Measurements from ENCODE around the gene SMIM24.

SMIM24 gene

DNA sequence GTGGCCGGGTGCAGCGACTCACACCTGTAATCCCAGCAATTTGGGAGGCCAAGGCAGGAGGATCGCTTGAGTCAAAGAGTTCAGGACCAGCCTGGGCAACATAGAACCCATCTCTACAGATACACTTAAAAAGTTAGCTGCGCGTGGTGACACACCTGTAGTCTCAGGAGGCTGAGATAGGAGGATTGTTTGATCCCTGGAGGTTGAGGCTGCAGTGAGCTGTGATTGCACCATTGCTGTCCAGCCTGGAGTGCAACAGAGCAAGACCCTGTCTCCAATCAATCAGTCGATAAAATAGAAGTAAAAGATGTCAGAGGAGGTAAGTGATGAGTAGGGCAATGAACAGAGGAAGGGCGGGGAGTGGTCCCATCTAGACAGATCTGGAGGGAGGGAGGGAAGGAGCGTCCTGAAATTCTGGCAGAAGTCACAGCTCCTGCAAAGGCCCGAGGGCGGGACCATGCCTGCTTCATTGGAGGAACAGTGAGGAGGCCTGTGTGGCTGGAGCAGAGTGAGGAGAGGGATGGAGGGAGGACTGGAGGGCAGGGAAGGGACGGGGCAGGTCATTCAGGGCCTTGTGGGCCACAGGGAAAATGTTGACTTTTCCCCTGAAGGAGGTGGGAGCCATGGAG lies 9.7 kb downstream of the SMIM24 start:
- DNase-seq: no peak

- no peak for DNase-seq
Observed at GRCh38 chr19:3469638-3470499, 10.5 kb downstream of the SMIM24 start.

DNA sequence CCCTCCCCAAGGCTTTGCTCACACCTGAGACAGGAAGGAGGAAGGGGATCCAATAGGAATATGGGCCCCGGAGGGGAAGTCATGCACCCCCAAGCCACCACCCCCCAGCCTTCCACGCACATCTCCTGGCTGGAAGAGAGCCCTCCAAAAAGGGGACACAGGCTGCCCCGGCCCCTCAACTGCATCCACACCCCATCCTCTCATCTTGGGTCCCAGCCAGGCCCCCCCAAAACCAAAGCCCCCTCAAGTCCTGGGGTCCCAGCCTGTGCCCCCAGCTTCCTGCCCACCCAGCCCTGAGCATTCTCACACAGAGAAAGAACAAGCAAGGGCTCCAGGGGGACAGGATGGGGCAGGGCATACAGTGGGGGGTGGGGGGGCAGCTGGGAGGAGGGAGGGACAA lies 12.1 kb downstream of the SMIM24 start:
- DNase-seq: no peak

DNA sequence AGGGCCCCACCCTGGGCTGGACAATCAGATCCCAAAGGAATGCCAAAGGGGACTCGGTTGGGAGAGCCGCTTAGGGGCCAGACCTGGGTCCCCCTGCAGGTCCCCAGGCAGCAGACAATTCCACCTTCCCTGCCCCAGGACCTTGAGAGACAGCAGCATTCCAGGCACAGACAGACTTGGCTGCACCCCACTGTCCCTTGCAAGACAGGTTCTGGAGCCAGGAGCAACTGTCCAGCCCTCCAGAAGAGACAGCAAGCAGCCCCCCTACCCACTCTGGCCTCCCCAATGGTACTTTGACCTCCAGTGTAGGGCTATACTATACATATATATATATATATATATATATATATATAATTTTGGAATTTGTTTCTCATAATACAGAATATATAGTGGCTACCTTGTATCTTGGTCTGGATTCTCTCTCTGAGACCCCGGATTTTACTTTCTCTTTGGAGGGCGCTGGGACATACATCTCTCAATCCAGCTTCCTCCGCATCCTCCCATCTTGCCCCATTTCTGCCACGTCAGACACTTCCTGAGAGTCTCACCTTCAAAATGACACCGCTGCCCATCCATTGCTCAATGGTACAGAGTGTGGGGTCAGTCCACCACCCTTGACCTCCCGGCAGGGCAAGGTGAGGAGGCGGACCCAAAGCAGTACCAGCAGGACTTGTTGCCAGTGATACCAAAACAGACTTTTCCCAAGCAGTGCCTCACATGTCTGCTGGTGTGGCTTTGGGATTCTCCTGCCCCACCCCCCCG lies 12.7 kb downstream of the SMIM24 start:
- no peak for DNase-seq

DNA sequence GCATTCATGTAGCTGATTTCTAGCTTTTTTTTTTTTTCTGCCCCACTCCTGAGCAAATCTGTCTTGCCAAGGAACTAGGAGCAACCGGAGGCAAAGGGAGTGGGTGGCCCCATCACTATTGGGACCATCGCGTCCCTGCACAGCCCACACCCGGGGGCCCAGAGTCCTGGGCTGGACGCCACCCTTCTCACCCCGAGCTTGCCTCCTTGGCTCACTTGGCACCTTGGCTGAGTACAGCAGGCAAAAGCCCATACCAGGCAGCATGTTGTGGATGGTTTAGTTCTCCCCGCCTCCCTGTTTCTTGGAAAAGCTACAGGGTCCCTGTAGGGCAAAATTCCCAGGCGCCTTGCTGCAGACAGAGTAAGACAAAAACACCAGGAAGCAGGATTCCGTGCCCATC lies 13.7 kb downstream of the SMIM24 start:
- no peak for DNase-seq

GRCh38 chr19:3465552-3465951 lies 14.8 kb downstream of the SMIM24 start:
- no peak for DNase-seq

- DNase-seq: no peak
Observed at GRCh38 chr19:3464587-3465235, 15.6 kb downstream of the SMIM24 start.

DNA sequence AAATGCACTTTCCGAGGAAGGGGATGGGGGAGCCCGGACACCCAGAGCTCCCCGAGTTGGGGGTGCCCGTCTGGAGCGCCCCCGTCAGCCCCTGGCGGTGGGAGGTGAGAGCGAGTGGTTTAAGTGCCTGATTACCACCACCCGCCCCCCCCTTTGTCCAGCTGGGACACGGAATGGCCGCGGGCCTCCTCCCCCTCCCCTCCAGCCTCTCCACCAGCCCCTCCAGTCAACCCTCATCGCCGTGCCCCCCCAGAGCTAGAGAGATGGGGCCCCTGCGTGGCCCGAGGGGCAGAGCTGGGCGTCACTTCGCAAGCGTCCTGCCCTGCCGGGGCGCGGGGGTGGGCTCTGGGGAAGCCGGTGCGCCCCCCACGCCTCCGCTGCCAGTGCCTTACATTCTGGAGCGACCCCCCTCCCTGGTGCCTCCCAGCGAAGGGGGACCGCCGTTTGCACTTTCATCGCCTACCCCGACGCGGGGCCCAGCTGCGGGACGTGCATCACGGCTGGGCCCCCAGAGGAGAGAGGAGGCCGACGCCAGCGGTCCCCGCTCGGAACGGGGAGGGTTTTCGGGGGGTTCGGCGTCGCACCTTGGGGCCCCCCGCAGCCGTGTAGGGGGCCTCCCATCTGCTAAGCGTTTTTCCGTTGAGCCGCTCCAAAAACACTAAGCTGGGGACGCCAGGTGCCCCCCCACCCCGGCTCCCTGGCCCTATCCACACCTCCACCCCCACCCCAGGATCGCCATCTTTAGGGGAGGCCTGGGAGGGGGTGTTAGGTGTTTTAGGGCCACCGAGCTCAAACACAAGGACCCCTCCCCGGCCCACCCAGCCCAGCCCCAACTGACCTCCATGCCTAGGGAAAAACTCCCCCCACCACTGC lies 16.4 kb downstream of the SMIM24 start:
- no peak for DNase-seq

GRCh38 chr19:3462991-3463713 lies 17.2 kb downstream of the SMIM24 start:
- DNase-seq: no peak

GRCh38 chr19:3459965-3460582 lies 20.3 kb downstream of the SMIM24 start:
- no peak for DNase-seq

- no peak for DNase-seq
Observed at GRCh38 chr19:3459089-3459881, 21.0 kb downstream of the SMIM24 start.

- no peak for DNase-seq
Observed at GRCh38 chr19:3458229-3459088, 21.9 kb downstream of the SMIM24 start.

GRCh38 chr19:3457528-3458228 lies 22.6 kb downstream of the SMIM24 start:
- DNase-seq: no peak

DNA sequence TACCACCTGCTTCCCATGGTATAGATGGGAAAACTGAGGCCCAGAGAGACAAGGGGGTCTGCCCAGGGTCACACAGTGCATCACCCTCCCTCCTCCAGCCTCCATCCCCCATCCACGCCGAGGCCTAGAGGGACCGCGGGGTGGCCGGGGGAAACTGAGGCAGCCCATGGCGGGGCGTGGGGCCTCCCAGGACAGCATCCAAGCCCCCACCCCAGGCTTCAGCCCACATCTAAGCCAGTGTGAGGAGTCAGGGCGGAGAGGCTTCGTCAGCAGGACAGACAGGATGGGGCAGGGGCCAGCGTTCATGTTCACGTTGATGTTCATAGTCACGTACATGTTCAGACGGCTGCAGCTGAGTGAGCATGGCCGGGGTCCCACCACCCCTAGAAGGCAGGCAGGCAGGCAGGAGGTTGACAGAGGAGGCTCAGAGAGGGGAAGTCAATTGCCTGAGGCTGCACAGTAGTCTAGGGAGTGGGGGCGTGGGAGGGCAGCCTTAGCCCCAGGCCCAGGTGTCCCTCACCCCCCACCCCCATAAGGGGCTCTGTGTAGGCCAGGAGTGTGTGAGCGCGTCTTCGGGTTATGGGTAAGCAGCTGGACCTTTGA lies 23.3 kb downstream of the SMIM24 start:
- DNase-seq: no peak

GRCh38 chr19:3455960-3456601 lies 24.2 kb downstream of the SMIM24 start:
- no peak for DNase-seq

GRCh38 chr19:3455393-3455955 lies 24.9 kb downstream of the SMIM24 start:
- no peak for DNase-seq

Data from AML-193 (cell line).